Astrocyte (in vitro differentiated cells and primary cell): Measurements from ENCODE around the gene MPRIP. TPM values are rescaled to one million over a fixed set of nuclear protein-coding genes. Genes with fewer than 3 reads are reported as not detected.

Source experiments
- DNase-seq: peaks from one replicate; pipeline ENCODE4 v3.0.0-alpha.2; 2010; ENCODE audit warnings: low read depth
- FAIRE-seq: peaks from 2 replicates; lab custom pipeline; 2011; peaks lifted over from hg19 to GRCh38; lab: Jason Lieb, UNC
- H2AFZ ChIP-seq: 2 replicates; pipeline ENCODE4 v1.6.0; 2012; ENCODE audit warnings: low read depth, low read length, inconsistent platforms
- H3K27ac ChIP-seq: 2 replicates; pipeline ENCODE4 v1.5.1; 2011; ENCODE audit warnings: low read depth, low read length, inconsistent platforms
- H3K27me3 ChIP-seq: 2 replicates; pipeline ENCODE4 v1.6.0; 2011; ENCODE audit warnings: low read length, inconsistent platforms; ENCODE audit not compliant: insufficient read depth
- H3K36me3 ChIP-seq: 2 replicates; pipeline ENCODE4 v1.5.1; 2011; ENCODE audit warnings: low read length, inconsistent platforms; ENCODE audit not compliant: insufficient read depth
- H3K4me1 ChIP-seq: 2 replicates; pipeline ENCODE4 v1.5.1; 2011; ENCODE audit warnings: low read length, inconsistent platforms; ENCODE audit not compliant: insufficient read depth
- H3K4me2 ChIP-seq: 2 replicates; pipeline ENCODE4 v1.6.0; 2012; ENCODE audit warnings: low read length, inconsistent platforms
- H3K4me3 ChIP-seq: 2 replicates; pipeline ENCODE4 v1.5.1; 2011; ENCODE audit warnings: low read depth, mild to moderate bottlenecking, low read length, inconsistent platforms; ENCODE audit not compliant: insufficient read depth
- H3K79me2 ChIP-seq: 2 replicates; pipeline ENCODE4 v1.6.0; 2012; ENCODE audit warnings: mild to moderate bottlenecking, low read length, inconsistent platforms; ENCODE audit not compliant: insufficient read depth
- H3K9ac ChIP-seq: 2 replicates; pipeline ENCODE4 v1.6.0; 2012; ENCODE audit warnings: mild to moderate bottlenecking, low read length, inconsistent platforms
- H3K9me3 ChIP-seq: 2 replicates; pipeline ENCODE4 v1.5.1; 2012; ENCODE audit warnings: low read depth, mild to moderate bottlenecking, low read length, inconsistent platforms; ENCODE audit not compliant: insufficient read depth
- H4K20me1 ChIP-seq: 2 replicates; pipeline ENCODE4 v1.6.0; 2012; ENCODE audit warnings: low read length, inconsistent platforms; ENCODE audit not compliant: insufficient read depth
- H3K27ac Mint-ChIP-seq: one replicate; pipeline ENCODE4 v1.8.0; 2021; ENCODE audit warnings: mild to moderate bottlenecking, mixed read lengths; ENCODE audit not compliant: unreplicated experiment
- H3K27me3 Mint-ChIP-seq: one replicate; pipeline ENCODE4 v1.8.0; 2021; ENCODE audit warnings: low read depth, mixed read lengths; ENCODE audit not compliant: unreplicated experiment
- H3K36me3 Mint-ChIP-seq: one replicate; pipeline ENCODE4 v1.8.0; 2021; ENCODE audit warnings: low read depth, mixed read lengths; ENCODE audit not compliant: unreplicated experiment
- H3K4me1 Mint-ChIP-seq: one replicate; pipeline ENCODE4 v1.8.0; 2021; ENCODE audit warnings: low read depth, mixed read lengths; ENCODE audit not compliant: unreplicated experiment
- H3K4me3 Mint-ChIP-seq: one replicate; pipeline ENCODE4 v1.8.0; 2021; ENCODE audit warnings: mild to moderate bottlenecking, moderate library complexity, mixed read lengths; ENCODE audit not compliant: unreplicated experiment
- H3K9me3 Mint-ChIP-seq: one replicate; pipeline ENCODE4 v1.8.0; 2021; ENCODE audit warnings: mild to moderate bottlenecking, mixed read lengths; ENCODE audit not compliant: unreplicated experiment
- CTCF ChIP-seq: IDR thresholded peaks from 2 replicates; pipeline ENCODE4 v1.5.1; 2011; ENCODE audit warnings: low read depth, mild to moderate bottlenecking, inconsistent platforms, low read length, moderate library complexity; ENCODE audit not compliant: insufficient read depth
- EZH2 ChIP-seq: IDR thresholded peaks from 2 replicates; pipeline ENCODE4 v1.6.1; 2012; ENCODE audit warnings: mild to moderate bottlenecking, low read length, inconsistent platforms; ENCODE audit not compliant: insufficient read depth
- total RNA-seq: library from RNA; stranded (reverse); gene quantifications from 2 replicates; pipeline ENCODE4 v1.2.1, GENCODE V29; 2021

MPRIP gene
- total RNA-seq, 1 donor from 2014 or later = 176 TPM

DNA sequence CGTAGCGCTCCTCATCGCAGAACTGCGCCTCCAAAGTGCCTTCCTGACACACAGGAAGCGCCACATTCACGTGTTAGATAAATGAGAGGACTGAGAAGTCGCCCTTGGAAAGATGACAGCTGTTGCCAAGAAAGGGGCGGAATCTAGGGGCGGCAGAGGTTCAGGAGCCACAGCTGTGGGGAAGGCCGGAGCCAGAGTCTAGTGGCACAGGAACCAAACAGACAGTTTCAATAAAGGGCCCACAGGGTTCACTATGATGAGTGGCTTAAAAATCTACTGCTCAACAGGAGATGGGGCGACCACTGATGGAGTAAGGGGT lies 190.0 kb downstream of the MPRIP start:
- Histone ChIP-seq H3K27ac (no peak overlapping the region), H3K4me3 (no peak overlapping the region), H3K4me2 (no peak overlapping the region), H3K27me3 (no peaks in the 10 kb centered on the region), H3K9me3 (no peaks in the 10 kb centered on the region), H3K4me1 (peaks cover 14% of the 10 kb centered on the region), H3K36me3 (peaks cover 19% of the 10 kb centered on the region), H2AFZ (no peak overlapping the region), H4K20me1 (peaks cover 73% of the 10 kb centered on the region), H3K79me2 (peaks cover 53% of the 10 kb centered on the region), H3K9ac (no peak overlapping the region)
- TF ChIP-seq EZH2 (no peak), CTCF (no peak)
- Mint-ChIP-seq H3K4me1 (peaks cover 11% of the 10 kb centered on the region), H3K36me3 (peaks cover 11% of the 10 kb centered on the region), H3K4me3 (no peak overlapping the region), H3K9me3 (no peaks in the 10 kb centered on the region), H3K27ac (peak overlapping the region; percentile 26), H3K27me3 (no peaks in the 10 kb centered on the region)
- DNase-seq (no peak), FAIRE-seq (no peak)

- no peak for TF ChIP-seq CTCF
- no peak for TF ChIP-seq EZH2
- H3K27ac ChIP-seq = peak overlapping the region; percentile 100
- Mint-ChIP-seq H3K4me1 (peaks cover 11% of the 10 kb centered on the region), H3K27me3 (no peaks in the 10 kb centered on the region), H3K27ac (peak overlapping the region; percentile 99), H3K9me3 (no peaks in the 10 kb centered on the region), H3K36me3 (peaks cover 4% of the 10 kb centered on the region), H3K4me3 (peak overlapping the region; percentile 99)
- H4K20me1 ChIP-seq = peaks cover 45% of the 10 kb centered on the region
- H3K79me2 ChIP-seq = peaks cover 50% of the 10 kb centered on the region
- H3K36me3 ChIP-seq = peaks cover 7% of the 10 kb centered on the region
- H3K9ac ChIP-seq = peak overlapping the region; percentile 100
- H3K4me2 ChIP-seq = peak overlapping the region; percentile 95
- H3K4me3 ChIP-seq = peak overlapping the region; percentile 81
- H3K4me1 ChIP-seq = peaks cover 19% of the 10 kb centered on the region
- no peak for FAIRE-seq
- peak; percentile 62 for DNase-seq
- no peak overlapping the region for H2AFZ ChIP-seq
- no peaks in the 10 kb centered on the region for H3K9me3 ChIP-seq
- H3K27me3 ChIP-seq = no peaks in the 10 kb centered on the region
Measured at GRCh38 chr17:17235212-17236174, 193.2 kb downstream of the MPRIP start.
